GM23338 (cell line): Measurements from ENCODE around the gene OR56A1.

ENCODE experiments used
- CREB1 ChIP-seq: fragments of 250-450 bp; sonication (Bioruptor Pico); IDR thresholded peaks from 2 replicates; pipeline ENCODE4 v1.5.0; 2020; ENCODE audit warnings: low read depth, mild to moderate bottlenecking, moderate library complexity
- CTCF ChIP-seq, 2 experiments: fragments of 200-600 bp in 1 of 2; sonication (generic) in 1 of 2; conservative IDR thresholded peaks; 2 replicates each; pipeline versions ENCODE4 v1.5.1 to v1.6.1; 2016 to 2017; ENCODE audit warnings: antibody characterized with exemption in 2 of 2, low read depth in 2 of 2, mild to moderate bottlenecking in 2 of 2, moderate library complexity in 1 of 2
- EZH2 ChIP-seq: fragments of 200-600 bp; sonication (generic); IDR thresholded peaks from one replicate; pipeline ENCODE4 v1.8.0; 2017; ENCODE audit warnings: antibody characterized with exemption, mild to moderate bottlenecking, low read depth; ENCODE audit not compliant: unreplicated experiment
- JUNB ChIP-seq: IDR thresholded peaks from one replicate; pipeline ENCODE4 v1.6.1; 2016; ENCODE audit warnings: antibody characterized with exemption; ENCODE audit not compliant: unreplicated experiment
- POLR2AphosphoS5 ChIP-seq: IDR thresholded peaks from 2 replicates; pipeline ENCODE4 v1.6.1; 2016; ENCODE audit warnings: antibody characterized with exemption, low read depth
- ZNF462 ChIP-seq: fragments of 250-450 bp; sonication (Bioruptor Pico); IDR thresholded peaks from 2 replicates; pipeline ENCODE4 v1.5.0; 2020; ENCODE audit warnings: mild to moderate bottlenecking, moderate library complexity

- TF ChIP-seq ZNF462 (CRISPR knock-in tag) (no peak), CTCF (conservative IDR thresholded peaks at IDR 0.05; ENCODE audit: low read depth in 2 of 2) (no peak), CREB1 (CRISPR knock-in tag) (no peak), POLR2AphosphoS5 (no peak), EZH2 (no peak), JUNB (no peak)
Observed at GRCh38 chr11:5989203-5989602, 41.4 kb downstream of the OR56A1 start.
